ENCODE results near the gene CMTR2.

GRCh38 chr16:71296584-71297340 is 7.6 kb upstream of the CMTR2 start:
- TF ChIP-seq POLR2A (IDR thresholded peaks at IDR 0.05; ENCODE audit: borderline replicate concordance, extremely low read depth, insufficient read depth, insufficient read length) (no peak), JUND (IDR thresholded peaks at IDR 0.05) (no peak), CTCF (IDR thresholded peaks at IDR 0.05 in 2 of 3, conservative IDR thresholded peaks at IDR 0.05 in 1 of 3; ENCODE audit: borderline replicate concordance in 1 of 3, insufficient read depth in 1 of 3, low read depth in 2 of 3, low read length in 2 of 3) (no peak), RAD21 (IDR thresholded peaks at IDR 0.05; ENCODE audit: low read depth) (no peak), EZH2 (IDR thresholded peaks at IDR 0.05) (no peak), POLR2AphosphoS5 (IDR thresholded peaks at IDR 0.05; ENCODE audit: low read depth, low read length) (no peak), MAX (IDR thresholded peaks at IDR 0.05) (no peak), EZH2phosphoT487 (IDR thresholded peaks at IDR 0.05; ENCODE audit: borderline replicate concordance) (no peak), SIN3A (IDR thresholded peaks at IDR 0.05; ENCODE audit: low read depth) (no peak), YY1 (IDR thresholded peaks at IDR 0.05; ENCODE audit: extremely low read depth, insufficient replicate concordance, low read depth, low read length) (no peak), SP1 (IDR thresholded peaks at IDR 0.05; ENCODE audit: low read depth) (no peak), EGR1 (IDR thresholded peaks at IDR 0.05; ENCODE audit: low read depth) (no peak), ATF3 (IDR thresholded peaks at IDR 0.05) (no peak)
- TF ChIP-seq, protein P1, sequence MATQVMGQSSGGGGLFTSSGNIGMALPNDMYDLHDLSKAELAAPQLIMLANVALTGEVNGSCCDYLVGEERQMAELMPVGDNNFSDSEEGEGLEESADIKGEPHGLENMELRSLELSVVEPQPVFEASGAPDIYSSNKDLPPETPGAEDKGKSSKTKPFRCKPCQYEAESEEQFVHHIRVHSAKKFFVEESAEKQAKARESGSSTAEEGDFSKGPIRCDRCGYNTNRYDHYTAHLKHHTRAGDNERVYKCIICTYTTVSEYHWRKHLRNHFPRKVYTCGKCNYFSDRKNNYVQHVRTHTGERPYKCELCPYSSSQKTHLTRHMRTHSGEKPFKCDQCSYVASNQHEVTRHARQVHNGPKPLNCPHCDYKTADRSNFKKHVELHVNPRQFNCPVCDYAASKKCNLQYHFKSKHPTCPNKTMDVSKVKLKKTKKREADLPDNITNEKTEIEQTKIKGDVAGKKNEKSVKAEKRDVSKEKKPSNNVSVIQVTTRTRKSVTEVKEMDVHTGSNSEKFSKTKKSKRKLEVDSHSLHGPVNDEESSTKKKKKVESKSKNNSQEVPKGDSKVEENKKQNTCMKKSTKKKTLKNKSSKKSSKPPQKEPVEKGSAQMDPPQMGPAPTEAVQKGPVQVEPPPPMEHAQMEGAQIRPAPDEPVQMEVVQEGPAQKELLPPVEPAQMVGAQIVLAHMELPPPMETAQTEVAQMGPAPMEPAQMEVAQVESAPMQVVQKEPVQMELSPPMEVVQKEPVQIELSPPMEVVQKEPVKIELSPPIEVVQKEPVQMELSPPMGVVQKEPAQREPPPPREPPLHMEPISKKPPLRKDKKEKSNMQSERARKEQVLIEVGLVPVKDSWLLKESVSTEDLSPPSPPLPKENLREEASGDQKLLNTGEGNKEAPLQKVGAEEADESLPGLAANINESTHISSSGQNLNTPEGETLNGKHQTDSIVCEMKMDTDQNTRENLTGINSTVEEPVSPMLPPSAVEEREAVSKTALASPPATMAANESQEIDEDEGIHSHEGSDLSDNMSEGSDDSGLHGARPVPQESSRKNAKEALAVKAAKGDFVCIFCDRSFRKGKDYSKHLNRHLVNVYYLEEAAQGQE (IDR thresholded peaks at IDR 0.05; ENCODE audit: low read depth) = no peak

Measured in HCT116 (cell line).